ENCODE measurements around the gene FBXW7. TPM values are rescaled to one million over a fixed set of nuclear protein-coding genes. Genes with fewer than 3 reads are reported as not detected.

FBXW7 gene
- total RNA-seq, 1 experiment from 2014 or later = 23.0 TPM

DNA sequence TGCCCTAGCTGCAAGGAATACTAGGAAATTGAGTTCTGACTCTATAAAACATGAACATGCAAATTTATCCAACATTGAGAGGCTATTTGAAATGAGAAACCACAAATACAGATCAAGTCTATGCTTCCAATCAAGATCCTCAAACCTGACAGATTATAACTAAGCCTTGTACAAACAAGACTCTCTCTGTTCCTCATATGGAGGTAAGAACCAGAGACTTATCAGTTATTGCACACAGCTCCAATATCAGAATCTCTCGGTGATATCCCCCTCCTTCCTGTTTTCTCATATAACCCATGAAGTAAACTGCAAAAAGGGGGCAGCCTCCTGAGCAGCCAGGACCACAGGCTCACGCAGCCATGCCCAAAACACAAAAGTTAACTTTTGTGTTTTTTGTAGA lies 36.5 kb downstream of the FBXW7 start (continued):
- TF ChIP-seq RELA (CRISPR knock-in tag; IDR thresholded peaks at IDR 0.05; ENCODE audit: borderline replicate concordance) (no peak), MYBL2 (CRISPR knock-in tag; IDR thresholded peaks at IDR 0.05) (no peak), OVOL2 (CRISPR knock-in tag; IDR thresholded peaks at IDR 0.05; ENCODE audit: borderline replicate concordance) (no peak), JAZF1 (CRISPR knock-in tag; IDR thresholded peaks at IDR 0.05) (no peak)
- TF ChIP-seq, protein P1, sequence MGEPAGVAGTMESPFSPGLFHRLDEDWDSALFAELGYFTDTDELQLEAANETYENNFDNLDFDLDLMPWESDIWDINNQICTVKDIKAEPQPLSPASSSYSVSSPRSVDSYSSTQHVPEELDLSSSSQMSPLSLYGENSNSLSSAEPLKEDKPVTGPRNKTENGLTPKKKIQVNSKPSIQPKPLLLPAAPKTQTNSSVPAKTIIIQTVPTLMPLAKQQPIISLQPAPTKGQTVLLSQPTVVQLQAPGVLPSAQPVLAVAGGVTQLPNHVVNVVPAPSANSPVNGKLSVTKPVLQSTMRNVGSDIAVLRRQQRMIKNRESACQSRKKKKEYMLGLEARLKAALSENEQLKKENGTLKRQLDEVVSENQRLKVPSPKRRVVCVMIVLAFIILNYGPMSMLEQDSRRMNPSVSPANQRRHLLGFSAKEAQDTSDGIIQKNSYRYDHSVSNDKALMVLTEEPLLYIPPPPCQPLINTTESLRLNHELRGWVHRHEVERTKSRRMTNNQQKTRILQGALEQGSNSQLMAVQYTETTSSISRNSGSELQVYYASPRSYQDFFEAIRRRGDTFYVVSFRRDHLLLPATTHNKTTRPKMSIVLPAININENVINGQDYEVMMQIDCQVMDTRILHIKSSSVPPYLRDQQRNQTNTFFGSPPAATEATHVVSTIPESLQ (CRISPR knock-in tag; IDR thresholded peaks at IDR 0.05) = no peak
- TF ChIP-seq, protein P2, sequence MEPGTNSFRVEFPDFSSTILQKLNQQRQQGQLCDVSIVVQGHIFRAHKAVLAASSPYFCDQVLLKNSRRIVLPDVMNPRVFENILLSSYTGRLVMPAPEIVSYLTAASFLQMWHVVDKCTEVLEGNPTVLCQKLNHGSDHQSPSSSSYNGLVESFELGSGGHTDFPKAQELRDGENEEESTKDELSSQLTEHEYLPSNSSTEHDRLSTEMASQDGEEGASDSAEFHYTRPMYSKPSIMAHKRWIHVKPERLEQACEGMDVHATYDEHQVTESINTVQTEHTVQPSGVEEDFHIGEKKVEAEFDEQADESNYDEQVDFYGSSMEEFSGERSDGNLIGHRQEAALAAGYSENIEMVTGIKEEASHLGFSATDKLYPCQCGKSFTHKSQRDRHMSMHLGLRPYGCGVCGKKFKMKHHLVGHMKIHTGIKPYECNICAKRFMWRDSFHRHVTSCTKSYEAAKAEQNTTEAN (CRISPR knock-in tag; IDR thresholded peaks at IDR 0.05) = no peak

DNA sequence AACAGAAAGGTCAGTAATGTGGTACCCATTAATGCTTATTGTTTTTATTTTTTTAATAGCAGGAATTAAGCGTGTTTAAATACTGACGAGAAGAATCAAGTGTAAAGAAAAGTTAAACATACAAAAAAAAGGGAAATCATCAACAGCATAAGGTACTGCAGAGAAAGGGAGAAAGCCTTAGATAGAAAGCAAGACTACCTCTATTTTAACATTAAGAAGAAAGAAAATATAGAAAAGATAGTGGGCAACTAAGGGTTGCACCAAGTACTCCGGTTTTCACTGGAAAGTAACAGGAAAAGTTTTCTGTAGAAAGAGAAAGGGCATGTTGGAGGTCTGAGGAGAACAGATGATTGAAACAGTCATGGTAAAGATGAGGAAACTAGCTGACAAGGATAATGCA lies 41.9 kb downstream of the FBXW7 start:
- no peaks in the 10 kb centered on the region for H3K27me3 Mint-ChIP-seq (ENCODE audit: low read depth)
- TF ChIP-seq RELA (CRISPR knock-in tag; IDR thresholded peaks at IDR 0.05; ENCODE audit: borderline replicate concordance) (no peak), ZNF232 (CRISPR knock-in tag; IDR thresholded peaks at IDR 0.05) (no peak), SMAD4 (CRISPR knock-in tag; IDR thresholded peaks at IDR 0.05) (no peak), ZNF671 (CRISPR knock-in tag; IDR thresholded peaks at IDR 0.05) (no peak), ELF4 (CRISPR knock-in tag; IDR thresholded peaks at IDR 0.05; ENCODE audit: low read depth) (no peak), TCF7 (CRISPR knock-in tag; IDR thresholded peaks at IDR 0.05; ENCODE audit: low read depth) (no peak), ZBTB21 (CRISPR knock-in tag; IDR thresholded peaks at IDR 0.05; ENCODE audit: borderline replicate concordance) (no peak), EMX1 (CRISPR knock-in tag; IDR thresholded peaks at IDR 0.05) (no peak), ZNF423 (CRISPR knock-in tag; IDR thresholded peaks at IDR 0.05) (no peak), FOXK1 (CRISPR knock-in tag; IDR thresholded peaks at IDR 0.05) (no peak)
- TF ChIP-seq, protein P3, sequence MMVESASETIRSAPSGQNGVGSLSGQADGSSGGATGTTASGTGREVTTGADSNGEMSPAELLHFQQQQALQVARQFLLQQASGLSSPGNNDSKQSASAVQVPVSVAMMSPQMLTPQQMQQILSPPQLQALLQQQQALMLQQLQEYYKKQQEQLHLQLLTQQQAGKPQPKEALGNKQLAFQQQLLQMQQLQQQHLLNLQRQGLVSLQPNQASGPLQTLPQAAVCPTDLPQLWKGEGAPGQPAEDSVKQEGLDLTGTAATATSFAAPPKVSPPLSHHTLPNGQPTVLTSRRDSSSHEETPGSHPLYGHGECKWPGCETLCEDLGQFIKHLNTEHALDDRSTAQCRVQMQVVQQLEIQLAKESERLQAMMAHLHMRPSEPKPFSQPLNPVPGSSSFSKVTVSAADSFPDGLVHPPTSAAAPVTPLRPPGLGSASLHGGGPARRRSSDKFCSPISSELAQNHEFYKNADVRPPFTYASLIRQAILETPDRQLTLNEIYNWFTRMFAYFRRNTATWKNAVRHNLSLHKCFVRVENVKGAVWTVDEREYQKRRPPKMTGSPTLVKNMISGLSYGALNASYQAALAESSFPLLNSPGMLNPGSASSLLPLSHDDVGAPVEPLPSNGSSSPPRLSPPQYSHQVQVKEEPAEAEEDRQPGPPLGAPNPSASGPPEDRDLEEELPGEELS (CRISPR knock-in tag; IDR thresholded peaks at IDR 0.05) = no peak
- TF ChIP-seq, protein P4, sequence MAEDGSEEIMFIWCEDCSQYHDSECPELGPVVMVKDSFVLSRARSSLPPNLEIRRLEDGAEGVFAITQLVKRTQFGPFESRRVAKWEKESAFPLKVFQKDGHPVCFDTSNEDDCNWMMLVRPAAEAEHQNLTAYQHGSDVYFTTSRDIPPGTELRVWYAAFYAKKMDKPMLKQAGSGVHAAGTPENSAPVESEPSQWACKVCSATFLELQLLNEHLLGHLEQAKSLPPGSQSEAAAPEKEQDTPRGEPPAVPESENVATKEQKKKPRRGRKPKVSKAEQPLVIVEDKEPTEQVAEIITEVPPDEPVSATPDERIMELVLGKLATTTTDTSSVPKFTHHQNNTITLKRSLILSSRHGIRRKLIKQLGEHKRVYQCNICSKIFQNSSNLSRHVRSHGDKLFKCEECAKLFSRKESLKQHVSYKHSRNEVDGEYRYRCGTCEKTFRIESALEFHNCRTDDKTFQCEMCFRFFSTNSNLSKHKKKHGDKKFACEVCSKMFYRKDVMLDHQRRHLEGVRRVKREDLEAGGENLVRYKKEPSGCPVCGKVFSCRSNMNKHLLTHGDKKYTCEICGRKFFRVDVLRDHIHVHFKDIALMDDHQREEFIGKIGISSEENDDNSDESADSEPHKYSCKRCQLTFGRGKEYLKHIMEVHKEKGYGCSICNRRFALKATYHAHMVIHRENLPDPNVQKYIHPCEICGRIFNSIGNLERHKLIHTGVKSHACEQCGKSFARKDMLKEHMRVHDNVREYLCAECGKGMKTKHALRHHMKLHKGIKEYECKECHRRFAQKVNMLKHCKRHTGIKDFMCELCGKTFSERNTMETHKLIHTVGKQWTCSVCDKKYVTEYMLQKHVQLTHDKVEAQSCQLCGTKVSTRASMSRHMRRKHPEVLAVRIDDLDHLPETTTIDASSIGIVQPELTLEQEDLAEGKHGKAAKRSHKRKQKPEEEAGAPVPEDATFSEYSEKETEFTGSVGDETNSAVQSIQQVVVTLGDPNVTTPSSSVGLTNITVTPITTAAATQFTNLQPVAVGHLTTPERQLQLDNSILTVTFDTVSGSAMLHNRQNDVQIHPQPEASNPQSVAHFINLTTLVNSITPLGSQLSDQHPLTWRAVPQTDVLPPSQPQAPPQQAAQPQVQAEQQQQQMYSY (CRISPR knock-in tag; IDR thresholded peaks at IDR 0.05) = no peak
- TF ChIP-seq, protein P5, sequence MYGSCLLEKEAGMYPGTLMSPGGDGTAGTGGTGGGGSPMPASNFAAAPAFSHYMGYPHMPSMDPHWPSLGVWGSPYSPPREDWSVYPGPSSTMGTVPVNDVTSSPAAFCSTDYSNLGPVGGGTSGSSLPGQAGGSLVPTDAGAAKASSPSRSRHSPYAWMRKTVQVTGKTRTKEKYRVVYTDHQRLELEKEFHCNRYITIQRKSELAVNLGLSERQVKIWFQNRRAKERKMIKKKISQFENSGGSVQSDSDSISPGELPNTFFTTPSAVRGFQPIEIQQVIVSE (CRISPR knock-in tag; IDR thresholded peaks at IDR 0.05; ENCODE audit: borderline replicate concordance) = no peak
- TF ChIP-seq, protein P6, sequence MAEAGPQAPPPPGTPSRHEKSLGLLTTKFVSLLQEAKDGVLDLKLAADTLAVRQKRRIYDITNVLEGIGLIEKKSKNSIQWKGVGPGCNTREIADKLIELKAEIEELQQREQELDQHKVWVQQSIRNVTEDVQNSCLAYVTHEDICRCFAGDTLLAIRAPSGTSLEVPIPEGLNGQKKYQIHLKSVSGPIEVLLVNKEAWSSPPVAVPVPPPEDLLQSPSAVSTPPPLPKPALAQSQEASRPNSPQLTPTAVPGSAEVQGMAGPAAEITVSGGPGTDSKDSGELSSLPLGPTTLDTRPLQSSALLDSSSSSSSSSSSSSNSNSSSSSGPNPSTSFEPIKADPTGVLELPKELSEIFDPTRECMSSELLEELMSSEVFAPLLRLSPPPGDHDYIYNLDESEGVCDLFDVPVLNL (CRISPR knock-in tag; IDR thresholded peaks at IDR 0.05; ENCODE audit: borderline replicate concordance, low read depth) = no peak
- TF ChIP-seq, protein P7, sequence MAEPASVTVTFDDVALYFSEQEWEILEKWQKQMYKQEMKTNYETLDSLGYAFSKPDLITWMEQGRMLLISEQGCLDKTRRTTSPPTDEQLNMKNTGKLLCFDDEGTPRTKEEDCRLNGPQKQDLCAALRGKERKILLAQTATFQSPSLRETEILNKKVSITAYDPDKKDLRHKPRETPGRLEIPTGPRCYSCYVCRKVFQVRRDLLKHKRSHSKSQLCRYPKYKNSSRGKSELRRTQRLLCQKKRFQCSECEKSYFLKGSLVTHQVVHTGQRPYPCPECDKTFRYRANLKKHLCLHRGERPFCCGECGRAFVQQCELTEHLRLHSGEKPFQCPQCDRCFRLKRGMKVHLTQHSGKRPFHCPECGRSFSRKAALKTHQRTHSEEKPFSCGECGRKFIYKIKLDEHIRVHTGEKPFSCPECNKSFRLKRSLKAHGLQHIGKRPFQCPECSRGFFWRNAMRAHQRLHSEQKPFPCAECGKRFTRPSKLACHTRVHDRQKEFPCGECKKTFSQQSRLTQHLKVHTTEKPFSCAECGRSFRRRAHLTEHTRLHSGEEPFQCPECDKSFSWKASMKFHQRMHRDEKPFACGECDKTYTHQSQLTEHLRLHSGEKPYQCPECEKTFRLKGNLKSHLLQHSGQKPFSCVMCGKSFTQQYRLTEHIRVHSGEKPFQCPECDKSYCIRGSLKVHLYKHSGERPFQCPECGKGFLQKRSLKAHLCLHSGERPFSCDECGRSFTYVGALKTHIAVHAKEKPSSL (CRISPR knock-in tag; conservative IDR thresholded peaks at IDR 0.05) = no peak
- no peak overlapping the region for H3K27ac Mint-ChIP-seq
- no peak overlapping the region for H3K4me3 Mint-ChIP-seq
- no peaks in the 10 kb centered on the region for H3K36me3 Mint-ChIP-seq
- H3K4me1 Mint-ChIP-seq = peaks cover 7% of the 10 kb centered on the region
- ATAC-seq (no peak), DNase-seq (ENCODE audit: low spot score) (no peak)
- no peaks in the 10 kb centered on the region; the same call in 1 of the 2 replicates for H3K9me3 Mint-ChIP-seq
- ChIA-PET POLR2A (no interaction called here), CTCF (no interaction called here)

All from WTC11 (cell line).